Adrenal gland (tissue), 12 donors: ENCODE data around the gene ADCY5. TPM values are rescaled to one million over a fixed set of nuclear protein-coding genes. Genes with fewer than 3 reads are reported as not detected.
A peak's percentile ranks its signal among the peaks of the same experiment; 100 is the strongest.

Experiments
- DNase-seq, 7 donors: peaks; one replicate each; pipeline ENCODE4 v3.0.0-alpha.2; 2019 to 2020
- H3K27ac ChIP-seq, 5 donors: fragments of 200-600 bp; sonication (generic) in 4 of 5; 1 replicate in 3 of 5; 2 replicates in 2 of 5; pipeline versions ENCODE4 v1.5.1 to v1.8.0; 2016 to 2020; ENCODE audit warnings: mild to moderate bottlenecking in 1 of 5
- H3K27me3 ChIP-seq: fragments of 200-600 bp; 2 replicates; pipeline ENCODE4 v1.8.0; 2021
- H3K36me3 ChIP-seq, 2 donors: fragments of 200-600 bp; replicated peaks in 1 of 2; 1 replicate in 1 of 2; 2 replicates in 1 of 2; pipeline versions ENCODE4 v1.5.1 to v1.8.0; 2018 to 2022
- H3K4me1 ChIP-seq, 2 donors: fragments of 200-600 bp; replicated peaks in 1 of 2; 1 replicate in 1 of 2; 2 replicates in 1 of 2; pipeline versions ENCODE4 v1.5.1 to v1.8.0; 2018 to 2021
- H3K4me3 ChIP-seq, 4 donors: fragments of 200-600 bp; sonication (generic) in 3 of 4; one replicate each; pipeline ENCODE4 v1.5.1; 2016 to 2018
- H3K9me3 ChIP-seq, 3 donors: fragments of 200-600 bp; sonication (generic) in 1 of 3; replicated peaks in 1 of 3; 1 replicate in 2 of 3; 2 replicates in 1 of 3; pipeline versions ENCODE4 v1.5.1 to v1.8.0; 2016 to 2021
- POLR2A ChIP-seq, 2 donors: fragments of 450-650 bp; IDR thresholded peaks; one replicate each; pipeline ENCODE4 v1.6.1; 2017; ENCODE audit warnings: antibody characterized with exemption in 2 of 2, mild to moderate bottlenecking in 2 of 2, moderate library complexity in 1 of 2
- WGBS, 4 donors: extraction: QIAGEN DNeasy Blood & Tissue Kit in 2 of 4; methylation state at CpG; one replicate each; pipeline versions ENCODE4 v1.1.5 to v1.1.7; 2013 to 2017; 5-methylcytosine and 5-hydroxymethylcytosine counted together
- intact Hi-C, 2 donors: fragments of 100-400 bp; cut with DNase I; formaldehyde crosslinking; loops; one replicate each; pipeline versions ENCODE4 v1.14.1 to v1.15.0; 2022 to 2023
- polyA plus RNA-seq, 3 donors: library from polyadenylated mRNA; stranded (reverse); fragments of 200-250 nt in 2 of 3; fragments of 350-450 nt in 1 of 3; fragmentation: Illumina TruSeq in 1 of 3; extraction: RNeasy Lipid Tissue Mini Kit (QIAGEN cat#74804) in 1 of 3; gene quantifications; one replicate each; pipeline ENCODE4 v1.2.3, GENCODE V29; 2013 to 2014
- total RNA-seq, 9 donors: library from RNA; depleted of rRNA in 4 of 9; stranded (reverse); fragments of >200 nt in 4 of 9; fragments of 120-200 nt in 1 of 9; fragmentation: NEBNext Ultra II Directional in 1 of 9; extraction: Animal tissue kit (Norgen Biotek cat#: 25700) in 1 of 9; gene quantifications; one replicate each; pipeline versions ENCODE4 v1.1.0 to v1.2.4, GENCODE V29; 2013 to 2023
- TF ChIP-seq, protein P1 (sequence below), 6 experiments: fragments of 450-650 bp in 4 of 6; fragments of 200-600 bp in 2 of 6; sonication (generic) in 1 of 6; IDR thresholded peaks; 1 replicate in 5 of 6; 2 replicates in 1 of 6; pipeline versions ENCODE4 v1.5.1 to v1.8.0; 2016 to 2021; ENCODE audit warnings: antibody characterized with exemption in 6 of 6, mild to moderate bottlenecking in 2 of 6, moderate library complexity in 1 of 6
- donor health status: healthy with polysubstance abuse.
- donor health status: Bipolar disorder and iron deficiency.
- donor health status: DM: yes; HTN: yes; CAD: no.
- donor health status: DM: no; HTN: no; CAD: no.
- donor health status: DM: no; HTN: no; CAD: no.
- donor health status: DM: yes; HTN: yes; CAD: no.

The ADCY5 gene
- total and polyA plus RNA-seq, 12 donors, result 1.2 to 12.4 (median 4.4) TPM

DNA sequence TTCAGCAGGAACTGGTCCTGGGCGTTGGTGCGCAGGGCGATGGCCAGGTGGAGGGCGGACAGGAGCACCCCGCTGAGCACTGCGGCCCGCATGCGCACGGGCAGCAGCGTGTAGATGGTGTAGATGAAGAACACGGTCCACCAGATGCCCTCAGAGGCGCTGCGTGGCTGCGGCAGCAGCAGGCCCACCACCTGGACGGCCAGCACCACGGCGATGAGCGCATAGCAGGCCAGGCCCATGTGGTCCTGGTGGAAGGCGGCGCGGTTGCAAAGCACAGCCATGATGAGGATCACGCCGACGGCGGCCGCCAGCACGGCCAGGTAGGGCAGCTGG, 1.5 kb downstream of the ADCY5 start:
- Histone ChIP-seq H3K4me3 (no peak overlapping the region), H3K27ac (peak overlapping the region in 1 of 5 donors; percentile 64), H3K36me3 (no peaks in the 10 kb centered on the region), H3K9me3 (no peaks in the 10 kb centered on the region), H3K4me1 (peaks cover 0 to 9% of the 10 kb centered on the region in 2 donors), H3K27me3 (peaks cover 7% of the 10 kb centered on the region)
- TF ChIP-seq, protein P1, sequence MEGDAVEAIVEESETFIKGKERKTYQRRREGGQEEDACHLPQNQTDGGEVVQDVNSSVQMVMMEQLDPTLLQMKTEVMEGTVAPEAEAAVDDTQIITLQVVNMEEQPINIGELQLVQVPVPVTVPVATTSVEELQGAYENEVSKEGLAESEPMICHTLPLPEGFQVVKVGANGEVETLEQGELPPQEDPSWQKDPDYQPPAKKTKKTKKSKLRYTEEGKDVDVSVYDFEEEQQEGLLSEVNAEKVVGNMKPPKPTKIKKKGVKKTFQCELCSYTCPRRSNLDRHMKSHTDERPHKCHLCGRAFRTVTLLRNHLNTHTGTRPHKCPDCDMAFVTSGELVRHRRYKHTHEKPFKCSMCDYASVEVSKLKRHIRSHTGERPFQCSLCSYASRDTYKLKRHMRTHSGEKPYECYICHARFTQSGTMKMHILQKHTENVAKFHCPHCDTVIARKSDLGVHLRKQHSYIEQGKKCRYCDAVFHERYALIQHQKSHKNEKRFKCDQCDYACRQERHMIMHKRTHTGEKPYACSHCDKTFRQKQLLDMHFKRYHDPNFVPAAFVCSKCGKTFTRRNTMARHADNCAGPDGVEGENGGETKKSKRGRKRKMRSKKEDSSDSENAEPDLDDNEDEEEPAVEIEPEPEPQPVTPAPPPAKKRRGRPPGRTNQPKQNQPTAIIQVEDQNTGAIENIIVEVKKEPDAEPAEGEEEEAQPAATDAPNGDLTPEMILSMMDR (IDR thresholded peaks at IDR 0.05), result no peak
- no peak for TF ChIP-seq POLR2A (IDR thresholded peaks at IDR 0.05)
- no peak for DNase-seq
- intact Hi-C loops, result loop anchor here in 1 of 2 donors (5.0 kb wide), 1 partner anchor 120 kb away; no protein-coding TSS in a partner anchor
- WGBS, 4 donors, result 93 to 100% (median 94%) methylated on average over 3 to 27 of the region's 27 CpGs

DNA sequence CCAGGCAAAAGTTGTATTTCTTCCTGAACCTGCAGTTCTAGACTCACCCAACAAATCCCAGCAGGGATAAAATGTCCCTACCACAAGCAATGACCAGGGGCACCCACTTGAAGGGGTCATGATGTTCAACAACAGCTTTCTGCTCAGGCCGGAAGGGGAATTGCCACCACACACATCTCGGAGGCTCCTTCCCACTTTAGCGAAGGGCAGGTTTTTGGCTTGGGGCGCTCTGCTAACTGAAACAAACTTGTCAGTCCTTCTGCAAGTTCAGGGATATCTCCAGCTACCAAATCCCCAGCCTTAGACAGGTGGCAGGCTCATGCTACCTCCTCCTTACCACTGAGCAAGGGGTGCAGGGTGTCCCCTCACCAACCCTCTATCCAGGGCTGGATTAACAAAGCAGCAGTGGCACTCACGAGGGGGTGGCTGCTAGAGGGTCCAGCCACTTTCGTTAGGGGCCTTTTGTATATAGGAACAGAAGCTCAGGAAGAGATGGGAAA, 2.2 kb downstream of the ADCY5 start:
- peaks cover 7% of the 10 kb centered on the region for H3K27me3 ChIP-seq
- peaks cover 0 to 9% of the 10 kb centered on the region in 2 donors for H3K4me1 ChIP-seq
- no peaks in the 10 kb centered on the region for H3K9me3 ChIP-seq
- DNase-seq, result no peak
- WGBS, 4 donors, result 85 to 91% (median 89%) methylated on average over 5 to 6 of the region's 6 CpGs
- H3K4me3 ChIP-seq, result no peak overlapping the region
- TF ChIP-seq, protein P1 (IDR thresholded peaks at IDR 0.05), result no peak
- no peak for TF ChIP-seq POLR2A (IDR thresholded peaks at IDR 0.05)
- H3K36me3 ChIP-seq, result no peaks in the 10 kb centered on the region
- H3K27ac ChIP-seq, result peak overlapping the region in 1 of 5 donors; percentile 64
- intact Hi-C loops, result loop anchor here in 1 of 2 donors (5.0 kb wide), 1 partner anchor 119 kb away; no protein-coding TSS in a partner anchor

DNA sequence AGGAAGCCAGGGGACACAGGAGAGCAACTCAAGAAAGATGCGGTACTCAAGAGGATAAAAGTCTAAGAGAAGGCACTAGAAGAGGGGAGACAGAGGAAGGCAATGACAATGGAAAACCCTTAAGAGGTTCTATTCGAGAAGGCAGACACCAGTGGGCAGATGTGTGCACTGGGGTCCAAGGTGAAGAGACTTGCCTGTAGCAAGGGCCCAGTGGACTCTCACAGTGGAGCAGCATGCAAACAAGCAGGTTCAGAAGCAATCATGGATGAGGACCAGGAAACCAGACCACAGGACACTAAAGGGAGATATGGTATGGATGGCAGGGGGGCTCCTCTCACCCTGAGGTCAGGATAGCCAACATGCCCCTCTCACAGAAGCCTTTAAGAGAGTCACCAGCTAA, 2.7 kb downstream of the ADCY5 start:
- H3K27ac ChIP-seq, result no peak overlapping the region
- no peak overlapping the region for H3K4me3 ChIP-seq
- H3K36me3 ChIP-seq, result no peaks in the 10 kb centered on the region
- DNase-seq, result no peak
- TF ChIP-seq, protein P1 (IDR thresholded peaks at IDR 0.05), result no peak
- no peak for TF ChIP-seq POLR2A (IDR thresholded peaks at IDR 0.05)
- H3K4me1 ChIP-seq, result peaks cover 0 to 9% of the 10 kb centered on the region in 2 donors
- no peaks in the 10 kb centered on the region for H3K9me3 ChIP-seq
- peaks cover 7% of the 10 kb centered on the region for H3K27me3 ChIP-seq
- 77 to 89% (median 86%) methylated on average over 2 of the region's 2 CpGs for WGBS, 4 donors
- intact Hi-C loops, result loop anchor here in 1 of 2 donors (5.0 kb wide), 1 partner anchor 119 kb away; no protein-coding TSS in a partner anchor

DNA sequence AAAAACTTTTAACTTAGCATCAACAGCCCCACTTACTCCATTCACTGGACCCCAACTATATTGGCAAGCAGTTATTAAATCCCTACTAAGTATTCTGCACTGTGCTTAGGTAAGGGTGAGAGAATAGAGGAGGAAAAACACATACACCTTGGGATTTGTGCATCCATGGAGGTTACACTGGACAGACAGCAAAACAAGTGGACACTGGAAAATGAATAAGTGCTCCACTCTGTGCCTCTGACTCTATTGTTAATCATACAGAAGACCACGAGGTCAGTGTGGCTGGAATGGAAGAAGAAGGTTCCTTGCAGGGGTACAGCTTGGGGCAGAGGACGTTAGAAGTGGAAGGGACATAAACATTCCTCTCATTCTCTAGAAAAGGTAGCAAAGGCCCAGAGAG, 3.2 kb downstream of the ADCY5 start:
- WGBS, 4 donors, result 34 to 47% (median 43%) methylated on average over 2 of the region's 2 CpGs
- intact Hi-C loops, result loop anchor here in 1 of 2 donors (5.0 kb wide), 1 partner anchor 118 kb away; no protein-coding TSS in a partner anchor
- no peak overlapping the region for H3K4me3 ChIP-seq
- no peak for DNase-seq
- no peak overlapping the region for H3K27ac ChIP-seq
- no peak for TF ChIP-seq POLR2A (IDR thresholded peaks at IDR 0.05)
- TF ChIP-seq, protein P1 (IDR thresholded peaks at IDR 0.05), result no peak
- H3K36me3 ChIP-seq, result no peaks in the 10 kb centered on the region
- H3K9me3 ChIP-seq, result no peaks in the 10 kb centered on the region
- H3K27me3 ChIP-seq, result peaks cover 7% of the 10 kb centered on the region
- H3K4me1 ChIP-seq, result peaks cover 0 to 9% of the 10 kb centered on the region in 2 donors
